Stimulated activated CD4-positive, alpha-beta T cell treated with anti-CD3 and anti-CD28 coated beads, Interleukin-4, amount 100 ng/mL, for 24 hours (primary cell): ENCODE measurements around the gene KIFAP3.
"Not testable (repeated sequence)": the region's sequence is repeated elsewhere in the genome, so short reads cannot be mapped to it uniquely, and the experiment has no call there.

Experiments used
- DNase-seq: peaks from one replicate; pipeline ENCODE4 v3.0.0-alpha.2; 2020

KIFAP3 gene

DNA sequence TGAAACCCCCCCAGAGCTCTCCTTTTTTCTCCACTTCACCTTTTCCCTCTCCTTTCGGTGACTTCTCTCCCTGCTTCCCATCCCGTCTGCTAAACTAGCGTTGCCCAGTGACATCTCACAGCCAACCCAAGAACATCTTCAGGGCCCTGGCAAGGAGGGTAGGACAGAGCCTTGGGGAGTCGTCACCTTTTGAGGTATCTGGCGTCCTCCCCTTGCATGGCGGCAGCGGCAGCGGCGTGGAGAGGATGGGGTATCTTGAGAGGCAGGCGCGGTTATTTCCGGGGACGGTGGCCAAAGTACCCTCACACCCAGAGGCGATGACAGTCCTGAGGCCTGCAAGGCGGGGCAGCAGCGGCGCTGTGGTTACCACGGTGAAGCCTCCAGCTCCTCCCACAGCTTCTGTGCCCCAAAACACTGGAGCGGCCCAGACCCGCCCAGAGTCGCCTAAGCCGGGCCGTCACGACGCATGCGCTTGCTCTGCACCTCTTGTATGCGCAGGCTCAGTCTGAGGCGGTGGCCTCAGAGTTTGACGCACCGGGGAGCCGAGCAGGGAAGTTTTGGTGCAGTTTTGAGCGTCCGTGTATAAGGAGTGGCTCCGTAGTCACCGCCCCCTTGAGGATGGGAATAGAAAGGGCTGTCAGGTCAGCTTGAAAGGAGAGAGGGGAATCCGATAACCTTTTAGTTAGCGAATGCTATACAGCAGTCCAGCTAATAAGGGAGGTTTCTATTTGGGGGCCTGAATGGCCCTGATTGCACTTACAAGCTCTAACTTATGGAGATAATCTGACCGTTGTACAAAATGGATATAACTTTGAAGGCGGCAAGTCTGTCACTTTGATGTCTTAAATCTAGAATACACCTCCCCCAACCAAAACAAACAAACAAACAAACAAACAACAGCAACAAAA is at the start of gene KIFAP3:
TSS of gene KIFAP3 (minus strand) at position 446 of the 908 bp plus-strand sequence. CDS start at position 218, 228 bp downstream.
- peak; percentile 95 for DNase-seq

DNA sequence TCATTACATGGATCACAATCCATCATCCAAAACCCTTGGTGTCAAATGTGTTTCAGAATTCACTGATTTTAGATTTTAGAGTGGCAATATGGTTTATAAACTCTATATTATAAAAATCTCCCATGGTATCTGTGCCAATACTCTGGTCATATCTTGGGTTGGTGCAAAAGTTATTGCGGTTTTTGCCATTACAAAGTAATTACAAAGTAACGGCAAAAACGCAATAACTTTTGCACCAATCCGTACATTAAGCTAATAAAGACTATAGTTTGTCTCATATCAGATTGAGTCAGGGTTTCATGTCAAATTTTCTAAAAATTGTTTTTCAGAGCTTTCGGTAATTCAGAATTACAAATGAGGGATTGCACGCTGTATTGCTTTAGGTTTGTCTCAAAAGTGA is 47.9 kb upstream of the KIFAP3 start:
- no peak for DNase-seq

DNA sequence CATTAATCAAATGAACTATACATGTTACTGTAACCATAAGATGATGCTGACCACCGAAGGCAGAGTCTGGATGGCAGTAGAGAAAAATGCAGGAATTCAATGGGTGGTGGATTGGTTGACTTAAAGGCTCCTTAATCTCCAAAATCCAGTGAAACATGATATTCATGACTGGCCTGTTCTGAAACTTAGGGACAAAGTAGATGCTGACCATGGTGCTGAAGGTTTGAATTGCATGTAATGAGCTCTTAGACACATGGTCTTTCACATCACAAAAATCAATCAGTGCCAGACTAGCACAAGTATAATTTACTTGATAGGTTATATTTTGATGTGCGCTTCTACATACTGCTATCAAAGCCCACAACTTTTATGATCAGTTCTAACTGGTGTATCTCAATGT is 40.4 kb upstream of the KIFAP3 start:
- no peak for DNase-seq

DNA sequence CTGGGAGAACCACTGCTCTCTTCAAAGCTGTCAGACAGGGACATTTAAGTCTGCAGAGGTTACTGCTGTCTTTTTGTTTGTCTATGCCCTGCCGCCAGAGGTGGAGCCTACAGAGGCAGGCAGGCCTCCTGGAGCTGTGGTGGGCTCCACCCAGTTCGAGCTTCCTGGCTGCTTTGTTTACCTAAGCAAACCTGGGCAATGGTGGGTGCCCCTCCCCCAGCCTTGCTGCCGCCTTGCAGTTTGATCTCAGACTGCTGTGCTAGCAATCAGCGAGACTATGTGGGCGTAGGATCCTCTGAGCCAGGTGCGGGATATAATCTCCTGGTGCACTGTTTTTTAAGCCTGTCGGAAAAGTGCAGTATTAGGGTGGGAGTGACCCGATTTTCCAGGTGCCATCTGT is 38.6 kb upstream of the KIFAP3 start:
- DNase-seq = not testable (repeated sequence)

DNA sequence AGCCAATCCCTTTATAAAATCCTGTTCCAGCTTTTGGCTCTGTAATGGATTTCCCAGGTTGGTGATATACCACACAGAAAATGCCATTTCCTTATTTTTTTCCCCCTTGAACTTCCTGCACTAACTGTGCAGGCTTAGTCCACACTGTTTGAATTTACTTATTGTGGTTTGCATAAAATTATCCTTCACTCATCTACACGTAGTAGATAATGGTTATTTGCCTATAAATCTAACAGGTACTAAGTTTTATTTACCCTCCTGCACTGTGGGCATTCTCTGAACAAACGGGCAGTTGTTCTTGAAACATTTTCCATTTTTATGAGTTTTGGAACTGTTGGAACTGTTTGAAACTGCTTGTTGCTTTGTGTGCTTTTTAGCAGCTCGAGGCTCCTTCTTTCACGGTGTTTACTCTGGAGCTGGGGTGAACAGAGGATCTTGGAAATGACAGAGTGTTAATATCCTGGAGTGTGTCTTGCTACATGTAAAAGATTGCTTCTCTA is 23.0 kb upstream of the KIFAP3 start:
- DNase-seq = no peak

DNA sequence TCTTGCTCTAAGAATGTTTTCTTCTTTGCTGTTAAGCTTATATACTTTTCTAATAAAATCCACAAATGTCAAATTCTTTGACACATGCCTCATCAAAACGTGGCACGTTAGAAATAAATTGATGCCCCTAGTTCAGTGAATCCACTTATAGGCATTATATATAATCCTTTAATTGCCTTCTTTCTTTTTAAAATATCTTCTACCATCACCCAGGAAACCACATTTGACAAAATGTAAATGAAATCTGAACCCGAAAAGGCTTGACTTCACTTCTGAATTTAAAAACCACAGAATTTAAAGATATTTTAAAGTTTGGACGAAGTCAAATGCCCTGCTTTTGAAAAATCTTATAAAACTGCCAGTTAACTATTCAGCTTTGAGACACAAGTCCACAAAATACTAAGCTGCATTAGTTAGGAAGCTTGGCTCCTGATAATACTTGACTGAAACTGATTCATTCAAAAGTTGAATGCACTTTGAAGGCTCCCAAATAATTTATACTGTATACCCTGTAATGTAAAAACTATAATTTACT is 22.4 kb upstream of the KIFAP3 start:
- no peak for DNase-seq

DNA sequence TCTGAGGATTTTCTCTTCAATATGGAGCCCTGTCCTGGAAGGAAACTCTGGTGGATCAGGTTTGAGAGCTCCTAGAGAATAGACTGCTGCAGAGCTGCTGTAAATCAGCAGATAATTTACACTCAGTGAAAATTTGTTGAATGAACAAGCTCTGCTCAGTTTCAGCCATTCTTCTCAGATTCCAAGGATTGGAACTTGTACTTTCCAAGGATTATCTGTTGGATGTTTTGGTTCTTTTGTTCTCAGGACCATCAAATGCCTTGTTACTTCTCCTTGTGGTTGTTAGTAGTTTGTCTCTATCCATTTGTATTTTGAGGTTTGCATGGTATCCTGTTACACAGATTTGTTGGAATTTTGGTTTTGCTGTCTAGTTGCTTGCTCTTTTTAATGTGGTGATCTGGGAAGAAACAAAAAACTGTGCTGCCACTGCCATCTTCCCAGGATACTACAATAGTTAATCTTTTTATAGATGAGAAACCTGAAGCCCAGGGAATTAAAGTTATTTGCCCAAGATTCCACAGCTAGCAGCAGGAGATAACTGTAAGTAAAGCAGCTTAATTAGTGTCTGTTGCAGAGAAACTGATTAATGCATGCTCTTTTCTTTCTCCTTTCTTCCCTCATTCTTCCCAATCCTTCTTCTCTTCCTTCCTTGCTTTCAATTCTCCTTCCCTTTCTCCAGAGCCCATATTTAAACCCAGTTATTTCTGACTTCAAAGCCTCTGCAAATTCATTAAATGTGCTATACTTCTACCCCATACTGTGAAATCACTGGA is 21.7 kb upstream of the KIFAP3 start:
- DNase-seq = no peak

DNA sequence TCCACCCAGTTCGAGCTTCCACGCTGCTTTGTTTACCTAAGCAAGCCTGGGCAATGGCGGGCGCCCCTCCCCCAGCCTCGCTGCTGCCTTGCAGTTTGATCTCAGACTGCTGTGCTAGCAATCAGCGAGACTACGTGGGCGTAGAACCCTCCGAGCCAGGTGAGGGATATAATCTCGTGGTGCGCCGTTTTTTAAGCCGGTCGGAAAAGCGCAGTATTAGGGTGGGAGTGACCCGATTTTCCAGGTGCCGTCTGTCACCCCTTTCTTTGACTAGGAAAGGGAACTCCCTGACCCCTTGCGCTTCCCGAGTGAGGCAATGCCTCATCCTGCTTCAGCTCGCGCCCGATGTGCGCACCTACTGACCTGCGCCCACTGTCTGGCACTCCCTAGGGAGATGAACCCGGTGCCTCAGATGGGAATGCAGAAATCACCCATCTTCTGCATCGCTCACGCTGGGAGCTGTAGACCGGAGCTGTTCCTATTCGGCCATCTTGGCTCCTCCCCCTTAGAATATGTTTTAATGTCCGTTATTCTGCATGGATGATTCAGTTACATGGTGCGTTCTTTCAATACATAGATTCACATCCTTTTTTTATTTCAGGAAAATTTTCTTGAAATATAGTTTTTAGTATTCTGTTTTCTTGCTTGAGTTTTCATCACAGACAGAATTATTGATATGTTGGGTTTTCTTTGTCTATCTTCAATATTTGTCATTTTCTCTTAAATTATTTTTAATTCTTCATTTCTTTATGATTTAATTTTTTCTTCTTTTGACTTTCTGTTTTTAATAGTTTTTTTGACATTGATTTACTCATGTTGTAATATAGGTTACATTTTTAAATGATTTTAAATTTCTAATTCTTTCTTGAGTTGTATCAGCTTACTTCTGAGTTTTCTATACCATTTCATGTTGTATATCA is 20.5 kb upstream of the KIFAP3 start:
- DNase-seq = not testable (repeated sequence)

DNA sequence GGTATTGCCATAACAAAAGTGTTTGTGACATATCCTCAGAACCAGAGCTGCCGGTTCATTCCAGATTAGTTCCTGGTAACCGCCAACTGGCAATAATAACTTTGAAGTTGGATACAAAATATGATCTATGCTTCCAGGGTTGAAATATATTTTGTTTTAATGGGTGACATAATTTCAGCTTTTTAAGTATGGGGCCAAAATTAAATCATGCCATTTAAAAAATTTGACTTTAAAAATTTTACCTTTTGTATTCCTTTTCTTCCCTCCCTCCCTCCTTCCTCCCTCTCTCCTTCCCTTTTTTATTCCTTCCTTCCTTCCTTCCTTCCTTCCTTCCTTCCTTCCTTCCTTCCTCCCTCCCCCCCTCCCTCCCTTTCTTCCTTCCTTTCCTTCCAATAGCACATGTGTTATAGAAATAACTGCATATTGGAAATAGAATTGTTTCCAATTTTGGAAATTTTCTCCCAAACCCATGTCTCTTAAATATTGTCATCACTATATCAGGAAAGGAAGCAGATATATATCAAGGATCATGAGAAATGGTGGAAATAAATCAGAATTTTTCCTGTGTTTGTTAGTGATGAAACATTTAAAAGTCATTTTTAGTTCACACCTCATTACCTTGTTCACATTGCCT is 12.0 kb upstream of the KIFAP3 start:
- no peak for DNase-seq

DNA sequence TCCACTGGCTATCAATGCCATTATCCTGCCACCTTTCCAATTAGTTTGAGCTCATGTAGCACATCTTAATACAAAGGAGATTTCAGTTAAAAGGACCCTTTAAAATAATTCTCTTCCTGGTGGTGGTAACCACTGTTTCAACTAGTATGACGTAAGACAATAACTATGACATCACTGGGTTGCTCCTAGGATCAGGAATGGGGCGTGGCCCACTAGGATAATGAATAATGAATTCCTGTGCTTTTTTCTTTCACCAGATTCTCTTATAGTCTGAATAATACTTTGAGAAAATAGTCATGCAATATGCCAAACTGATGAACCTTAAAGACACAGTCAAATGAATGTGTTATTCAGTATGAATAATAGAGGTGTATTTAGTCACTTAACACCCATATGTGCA is 10.6 kb upstream of the KIFAP3 start:
- DNase-seq = no peak

DNA sequence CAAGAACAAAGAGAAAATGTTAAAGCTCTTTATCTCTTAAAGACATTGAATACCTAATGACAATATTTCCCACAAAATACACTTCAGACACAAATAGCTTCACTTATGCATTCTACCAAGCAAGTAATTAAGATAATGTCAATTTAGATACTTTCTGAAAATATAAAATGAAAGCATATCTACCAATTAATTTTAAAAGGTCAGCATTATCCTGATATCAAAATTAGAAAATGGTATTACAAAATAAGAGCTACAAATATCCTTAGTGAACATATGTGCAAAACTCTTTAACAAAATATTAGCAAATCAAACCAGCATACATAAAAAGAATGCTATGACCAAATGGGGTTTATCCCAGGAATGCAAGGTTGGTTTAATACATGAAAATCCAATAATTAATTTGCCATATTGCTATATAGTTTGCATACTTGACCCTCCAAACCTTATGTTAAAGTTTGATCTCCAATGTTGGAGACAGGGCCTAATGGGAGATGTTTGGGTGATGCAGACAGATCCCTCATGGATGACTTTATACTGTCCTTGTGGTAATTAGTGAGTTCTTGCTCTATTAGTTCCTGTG is 4.2 kb upstream of the KIFAP3 start:
- no peak for DNase-seq

DNA sequence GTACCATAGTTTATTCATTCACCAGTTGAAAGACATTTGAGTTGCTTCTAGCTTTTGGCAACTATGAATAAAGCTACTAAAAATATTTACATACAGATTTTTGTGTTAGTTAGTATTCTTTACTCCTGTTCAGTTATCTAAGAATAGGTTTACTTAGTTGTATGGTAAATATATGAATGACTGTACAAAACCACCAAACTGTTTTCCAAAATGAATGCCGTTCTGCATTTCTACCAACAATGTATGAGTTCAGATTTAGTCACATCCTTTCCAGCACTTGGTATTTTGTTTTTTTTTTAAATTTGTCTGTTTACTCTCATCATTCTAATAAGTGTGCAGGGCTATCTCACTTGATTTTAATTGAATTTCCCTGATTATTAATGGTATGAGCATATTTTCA is 3.4 kb upstream of the KIFAP3 start:
- no peak for DNase-seq

DNA sequence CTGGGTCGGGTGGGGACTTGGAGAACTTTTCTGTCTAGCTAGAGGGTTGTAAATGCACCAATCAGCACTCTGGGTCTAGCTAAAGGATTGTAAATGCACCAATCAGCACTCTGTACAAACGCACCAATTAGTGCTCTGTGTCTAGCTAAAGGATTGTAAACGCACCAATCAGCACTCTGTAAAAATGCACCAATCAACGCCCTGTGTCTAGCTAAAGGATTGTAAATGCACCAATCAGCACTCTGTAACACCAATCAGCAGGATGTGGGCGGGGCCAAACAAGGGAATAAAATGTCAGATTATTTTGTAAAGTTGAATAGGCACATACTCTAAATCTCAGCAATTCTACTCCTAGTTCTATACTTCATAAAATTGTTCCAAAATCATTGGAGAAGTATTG is 2.5 kb upstream of the KIFAP3 start:
- not testable (repeated sequence) for DNase-seq

DNA sequence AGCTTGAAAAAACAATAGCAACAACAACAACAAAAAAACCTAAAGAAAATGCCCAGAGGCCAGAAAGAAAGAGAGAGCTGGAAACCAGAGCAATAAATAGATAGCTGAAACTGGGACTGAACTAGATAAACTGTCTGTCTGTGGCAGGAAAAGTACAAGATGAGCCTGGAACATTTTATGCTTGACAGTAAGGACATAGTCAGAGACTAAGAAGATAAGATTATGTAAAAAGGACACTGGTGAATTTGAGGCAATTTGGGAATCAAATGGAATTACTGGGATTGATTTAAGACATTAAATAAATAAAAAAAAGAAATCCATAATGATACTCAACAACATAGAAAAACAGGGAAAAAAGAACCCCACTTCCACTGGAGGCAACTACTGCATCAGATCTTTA is 1.7 kb upstream of the KIFAP3 start:
- no peak for DNase-seq

DNA sequence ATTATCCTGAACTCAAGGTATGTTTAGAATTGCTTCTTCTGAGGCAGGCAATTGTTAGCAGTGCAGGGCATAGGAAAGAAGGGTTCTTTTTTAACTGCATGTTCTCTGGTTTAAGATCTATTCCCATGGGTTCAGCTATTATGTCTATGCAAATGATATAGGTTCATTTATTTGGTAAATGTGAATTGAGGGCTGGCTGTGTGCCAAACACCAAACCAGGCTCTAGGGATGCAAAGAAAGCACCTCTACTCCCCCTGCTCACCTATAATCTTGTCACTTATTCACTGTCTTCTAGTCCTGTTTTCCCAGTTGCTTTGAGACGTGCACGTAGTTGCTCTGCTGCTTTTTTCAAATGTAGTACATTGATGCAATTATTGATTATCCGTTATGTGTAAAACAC is 691 bp upstream of the KIFAP3 start:
- DNase-seq = no peak

DNA sequence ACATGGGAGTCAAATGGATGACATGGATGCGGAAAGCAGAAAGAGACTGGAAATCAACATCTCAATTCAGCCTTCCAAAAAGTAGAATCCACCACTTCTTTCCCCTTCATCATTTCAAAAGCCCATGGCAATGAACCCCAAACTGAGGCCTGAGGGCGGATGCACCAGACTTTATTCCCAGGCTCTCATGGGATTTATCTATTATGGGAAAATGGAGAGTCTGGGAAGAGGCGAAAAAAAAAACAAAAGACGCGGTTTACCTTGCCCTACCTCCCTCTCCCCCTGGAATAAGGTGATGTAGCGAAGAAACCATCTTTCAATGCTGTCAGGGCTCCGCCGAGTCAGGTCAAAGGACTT is 624 bp downstream of the KIFAP3 start:
- no peak for DNase-seq

DNA sequence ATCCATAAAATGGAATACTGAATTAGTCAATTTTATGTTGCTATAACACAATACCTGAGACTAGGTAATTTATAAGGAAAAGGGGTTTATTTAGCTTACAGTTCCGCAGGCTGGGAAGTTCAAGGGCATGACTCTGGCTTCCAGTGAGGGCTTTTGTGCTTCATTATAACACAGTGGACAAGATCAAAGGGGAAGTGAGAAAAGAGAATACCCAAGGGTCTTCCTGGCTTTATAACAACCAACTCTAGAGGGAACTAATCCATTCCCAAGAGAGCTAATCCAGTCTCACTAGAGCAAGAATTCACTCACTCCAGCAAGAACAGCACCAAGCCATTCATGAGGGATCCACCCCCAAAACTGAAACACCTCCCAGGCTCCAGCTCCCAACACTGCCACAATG is 3.1 kb downstream of the KIFAP3 start:
- DNase-seq = no peak

DNA sequence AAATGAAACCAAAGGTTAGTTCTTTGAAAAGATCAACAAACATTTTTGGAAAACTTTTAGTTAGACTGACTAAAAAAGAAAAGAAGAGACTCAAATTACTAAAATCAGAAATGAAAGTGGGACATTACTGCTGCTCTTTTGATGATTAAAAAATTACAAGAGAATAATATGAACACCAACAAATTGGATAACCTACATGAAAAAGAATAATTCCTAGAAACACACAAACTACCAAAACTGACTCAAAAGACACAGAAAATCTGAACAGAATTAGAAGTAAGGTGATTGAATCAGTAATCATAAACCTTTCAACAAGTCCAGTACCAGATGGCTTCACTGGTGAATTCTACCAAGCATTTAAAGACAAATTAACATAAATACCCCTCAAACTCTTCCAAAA is 5.6 kb downstream of the KIFAP3 start:
- no peak for DNase-seq

DNA sequence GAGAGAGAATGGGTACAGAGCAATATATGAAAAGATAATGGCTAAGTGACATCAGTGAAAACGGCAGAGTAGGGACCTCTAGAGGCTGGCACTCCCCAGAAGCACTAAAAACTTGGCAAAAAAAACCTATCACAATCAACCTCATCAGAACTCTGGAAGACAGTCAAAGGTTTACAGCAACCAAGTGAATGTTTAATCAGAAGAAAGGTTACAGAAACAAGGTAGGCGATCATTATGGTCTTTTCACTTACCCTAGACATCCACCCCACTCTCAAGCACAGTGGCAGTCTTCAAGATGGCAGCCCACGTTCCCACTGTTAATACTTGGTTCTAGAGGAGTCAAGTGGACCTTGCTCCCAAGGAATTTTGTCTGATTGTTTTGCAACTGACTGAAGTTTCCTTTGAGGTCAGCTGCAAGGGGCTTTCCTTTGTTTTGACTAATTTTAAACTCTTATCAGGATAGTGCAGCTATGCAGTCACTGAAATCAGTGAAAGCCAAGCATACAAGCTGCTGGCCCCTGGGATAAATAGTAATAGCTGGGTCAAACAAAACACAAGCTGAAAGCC is 7.2 kb downstream of the KIFAP3 start:
- DNase-seq = no peak

DNA sequence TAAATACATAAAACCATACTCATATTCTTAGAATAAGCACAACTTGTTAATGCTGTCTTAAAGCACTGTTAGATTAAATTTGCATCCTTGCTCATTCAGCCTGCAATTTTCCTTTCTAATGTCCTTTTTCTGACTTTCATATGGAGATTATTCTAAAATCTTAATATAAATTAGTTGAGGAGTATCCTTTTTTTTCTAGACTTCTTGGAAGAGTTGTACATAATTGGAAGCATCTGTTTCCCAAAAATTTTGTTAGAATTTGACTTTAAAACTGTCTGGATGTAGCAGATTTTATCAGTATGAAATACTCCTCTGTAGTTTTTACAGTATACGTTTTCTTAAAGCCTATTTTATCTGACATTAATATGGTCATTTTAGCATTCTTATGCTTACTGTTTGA is 9.7 kb downstream of the KIFAP3 start:
- no peak for DNase-seq

DNA sequence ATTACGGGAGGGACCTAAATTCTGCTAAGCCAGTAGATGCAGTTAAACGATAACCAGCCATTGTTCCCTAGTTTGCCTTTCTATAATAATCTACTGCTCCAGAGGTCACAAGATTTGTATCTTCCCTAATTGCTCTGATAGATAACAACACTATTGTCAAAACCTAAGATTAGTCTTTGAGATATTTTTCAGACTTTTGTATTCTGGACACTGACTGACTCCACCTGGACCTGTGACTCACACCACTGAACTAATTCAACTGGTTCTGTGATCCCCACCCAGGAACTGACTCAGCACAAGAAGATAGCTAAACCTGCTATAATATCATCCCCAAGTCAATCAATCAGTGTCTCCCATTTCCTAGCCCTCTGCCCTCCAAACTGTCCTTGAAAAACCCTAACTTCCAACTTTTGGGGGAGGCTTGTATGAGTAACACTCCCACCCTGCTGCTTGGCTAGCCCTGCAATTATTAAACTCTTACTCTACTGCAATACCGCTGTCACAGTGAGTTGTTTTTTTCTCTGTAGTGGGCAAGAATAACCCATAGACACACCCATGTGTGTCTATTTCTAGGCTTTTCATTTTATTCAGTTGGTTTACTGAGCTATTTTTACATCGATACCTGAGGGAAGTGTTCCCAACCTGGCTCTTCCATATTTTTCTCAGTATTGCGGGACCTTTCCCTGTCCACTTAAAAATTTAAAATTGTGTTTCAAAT is 11.2 kb downstream of the KIFAP3 start:
- DNase-seq = no peak
